NCI-H82 (cell line): ENCODE results near the gene IQCH.
A peak's percentile ranks its signal among the peaks of the same experiment; 100 is the strongest.

Experiments
- DNase-seq: peaks from one replicate; lab custom pipeline; 2025; lab: John Stamatoyannopoulos, UW

Gene IQCH

DNA sequence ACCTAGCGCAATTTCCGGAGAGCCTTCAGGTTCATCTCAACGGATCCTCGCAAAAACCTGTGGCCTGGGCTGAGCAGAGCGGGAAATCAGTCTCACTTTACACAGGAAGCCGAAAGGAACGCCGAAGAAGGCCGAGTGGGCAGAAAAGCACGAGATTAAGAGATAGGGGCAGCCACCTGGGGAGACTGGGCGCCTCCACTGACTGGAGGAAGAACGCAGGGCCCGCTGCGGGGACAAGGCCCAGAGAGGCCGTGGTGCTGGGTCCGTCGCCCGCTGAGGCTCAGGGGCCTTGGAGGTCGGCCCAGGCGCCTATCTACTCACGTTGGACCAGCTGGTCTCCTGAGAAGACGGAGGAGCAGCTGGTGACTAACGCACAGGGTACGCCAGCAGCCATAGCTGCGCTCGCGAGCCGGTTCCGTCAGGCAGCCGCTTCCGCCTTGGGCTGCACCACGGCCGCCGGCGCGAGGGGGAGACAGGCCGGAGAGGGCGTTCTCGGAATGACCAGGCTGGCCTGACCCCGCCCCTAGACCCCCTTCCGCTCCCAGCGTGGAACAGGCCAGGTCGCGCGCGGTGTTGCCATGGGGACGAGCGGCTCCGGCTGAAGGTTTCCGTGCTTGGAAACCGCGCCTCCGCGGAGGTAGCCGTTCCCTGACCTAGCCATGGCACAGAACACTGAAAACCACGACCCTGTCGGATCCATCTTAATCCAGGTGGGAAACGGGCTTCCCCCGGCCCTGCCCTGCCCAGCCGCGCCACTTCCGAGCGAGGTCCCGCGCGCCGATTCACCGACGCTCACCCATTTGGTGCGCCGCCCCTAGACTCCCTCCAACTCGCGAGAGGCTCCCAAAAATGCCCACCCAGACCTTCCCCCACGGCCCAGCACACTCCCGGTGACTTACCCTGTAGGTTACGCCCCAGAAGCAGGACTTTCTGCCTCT is at the start of gene IQCH, which contains the start of gene AAGAB:
TSS of gene IQCH (plus strand) at position 549 of the 938 bp plus-strand sequence. CDS start at position 660, 111 bp downstream.
TSS of gene AAGAB (minus strand) at position 424 of the 938 bp plus-strand sequence. CDS start at position 394, 30 bp downstream.
- peak; percentile 96 for DNase-seq

DNA sequence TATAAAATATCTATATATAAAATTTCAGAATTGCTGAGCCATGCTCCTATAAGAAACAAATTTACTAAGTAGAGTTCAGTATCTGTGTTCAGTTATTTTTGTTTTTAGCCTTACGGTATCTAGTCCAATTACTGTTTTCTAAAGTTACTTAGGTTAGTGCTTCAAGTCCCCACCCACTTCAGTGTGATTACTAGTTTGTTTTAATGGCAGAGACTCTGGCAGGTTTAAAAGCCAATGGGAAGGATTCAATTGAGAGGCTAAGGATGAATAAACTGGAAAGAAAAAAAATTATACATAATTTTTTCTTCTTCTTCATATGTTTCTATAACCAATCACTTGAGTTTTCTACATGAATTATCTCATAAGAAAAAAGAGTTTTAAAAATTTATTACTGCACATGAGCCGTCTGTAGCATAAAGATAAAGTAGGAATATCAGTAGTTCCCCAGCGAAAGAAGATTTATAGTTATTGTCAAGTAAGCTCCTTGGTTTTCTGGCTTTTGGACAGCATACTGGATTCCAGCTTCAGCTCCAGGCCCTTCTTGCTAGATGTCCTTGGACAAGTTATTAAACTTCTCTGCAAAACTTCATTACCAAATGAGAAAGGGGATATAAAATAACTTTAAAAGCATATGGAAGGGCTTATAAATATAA is 46.9 kb upstream of the IQCH start:
- DNase-seq: no peak

DNA sequence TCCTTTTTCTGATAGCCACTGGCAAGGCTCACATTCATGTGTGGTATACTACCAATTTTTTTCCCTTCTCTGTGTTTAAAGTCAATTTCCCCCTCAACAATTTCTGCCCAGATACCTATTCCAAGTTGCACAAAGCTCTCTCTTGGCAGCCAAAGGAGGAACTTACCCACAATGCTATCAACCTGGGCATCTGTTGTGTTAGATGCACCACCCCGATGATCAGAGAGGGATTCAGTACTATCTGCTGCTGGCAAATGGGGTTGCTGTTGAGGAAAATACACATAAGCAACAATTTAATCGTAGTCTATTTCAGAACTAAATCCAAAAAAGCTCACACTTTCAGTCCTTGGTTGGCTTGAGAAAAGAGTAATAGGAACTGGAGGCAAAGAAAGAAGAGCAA is 46.2 kb upstream of the IQCH start:
- no peak for DNase-seq

DNA sequence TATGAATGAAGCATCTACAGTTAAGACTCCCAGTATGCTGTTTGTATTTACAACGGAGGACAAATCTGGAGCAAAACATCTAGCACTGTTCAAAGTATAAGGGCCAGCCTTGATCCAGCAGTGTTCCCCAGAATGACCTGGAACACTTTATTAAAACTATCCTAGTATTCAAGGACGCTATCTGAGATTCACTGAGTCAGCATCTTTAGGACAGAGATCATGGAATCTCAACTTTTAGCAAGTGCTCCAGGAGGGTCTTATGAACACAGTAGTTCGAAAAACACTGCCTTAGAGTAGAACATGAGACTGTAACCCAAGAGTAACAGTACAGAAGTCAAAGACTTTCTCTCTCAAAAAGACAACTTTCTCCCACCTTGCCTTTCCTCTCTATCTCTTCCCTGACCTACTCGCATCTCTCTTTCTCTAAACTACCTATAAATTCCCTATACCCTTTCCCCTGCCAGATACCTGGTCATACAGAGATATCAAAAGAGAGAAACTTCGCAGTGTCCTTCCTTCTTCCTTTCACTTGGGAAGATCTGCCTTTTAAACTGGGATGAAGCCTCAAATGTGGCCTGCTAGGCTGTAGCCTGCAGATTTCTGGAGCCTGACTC is 43.9 kb upstream of the IQCH start:
- no peak for DNase-seq

DNA sequence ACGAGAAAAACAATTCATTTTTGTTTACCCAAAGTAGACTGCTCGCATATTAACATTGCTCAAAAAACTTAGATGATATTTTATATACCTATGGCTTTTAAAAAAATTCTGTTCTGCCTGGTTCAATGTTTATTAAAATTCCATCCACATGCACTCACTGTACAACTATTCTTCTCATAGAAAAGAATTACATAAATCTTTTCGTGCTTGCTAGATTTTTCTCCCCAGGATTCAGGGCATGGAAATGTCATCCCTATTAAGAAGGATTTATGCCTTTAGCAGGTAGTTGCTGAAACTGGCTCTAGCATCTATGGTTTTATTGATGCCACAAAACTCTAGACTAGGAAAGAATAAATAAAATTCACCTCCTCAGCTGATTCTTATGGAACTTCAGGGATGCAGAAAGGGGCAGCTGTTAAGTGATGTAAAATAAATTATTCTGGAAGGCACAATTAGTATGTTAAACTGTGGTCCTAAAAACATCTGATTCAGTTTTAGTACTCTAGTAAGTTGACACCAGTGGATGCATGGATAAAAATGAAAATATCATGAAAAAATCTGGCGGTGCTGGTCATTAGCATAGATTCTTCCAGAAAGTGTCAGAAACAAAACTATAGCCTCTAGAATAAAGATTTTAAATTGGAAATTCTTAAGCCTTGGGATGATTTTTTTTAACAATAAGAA is 41.8 kb upstream of the IQCH start:
- no peak for DNase-seq

DNA sequence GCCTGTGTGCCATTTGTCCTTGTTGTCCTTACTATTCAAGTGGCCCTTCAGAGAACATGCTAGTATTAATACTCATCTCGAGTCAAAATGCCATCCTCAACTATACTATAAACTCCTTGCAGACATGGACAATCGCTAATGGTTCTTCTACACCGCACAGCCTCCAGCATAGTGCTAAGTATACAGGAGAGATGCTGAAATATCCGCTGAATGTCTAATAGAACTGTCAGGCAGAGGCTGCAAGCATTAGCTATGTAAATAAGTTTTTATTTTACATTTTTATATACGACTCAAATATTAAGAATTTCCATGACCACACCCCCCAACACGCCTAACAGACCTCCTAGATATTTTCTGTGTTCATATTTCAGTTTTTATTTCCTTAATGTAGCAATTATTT is 39.5 kb upstream of the IQCH start:
- DNase-seq: no peak

DNA sequence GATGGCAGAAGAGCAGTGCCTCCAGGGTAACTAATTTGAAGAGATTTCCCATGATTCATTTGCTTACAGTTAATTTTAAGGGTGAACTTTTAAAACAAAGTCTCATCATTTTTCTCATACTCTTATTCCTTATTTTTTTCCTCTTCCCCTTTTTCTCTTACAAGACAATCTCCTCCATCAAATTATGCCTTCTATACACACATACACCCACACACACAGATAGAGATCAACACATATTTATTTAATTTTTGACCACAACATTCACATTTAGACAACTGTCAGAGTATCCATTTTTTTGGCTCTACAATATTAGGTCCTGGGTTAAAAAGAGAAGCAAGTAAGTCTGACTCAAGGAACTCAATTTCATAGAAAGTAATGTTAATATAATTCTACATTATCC is 37.7 kb upstream of the IQCH start:
- no peak for DNase-seq

DNA sequence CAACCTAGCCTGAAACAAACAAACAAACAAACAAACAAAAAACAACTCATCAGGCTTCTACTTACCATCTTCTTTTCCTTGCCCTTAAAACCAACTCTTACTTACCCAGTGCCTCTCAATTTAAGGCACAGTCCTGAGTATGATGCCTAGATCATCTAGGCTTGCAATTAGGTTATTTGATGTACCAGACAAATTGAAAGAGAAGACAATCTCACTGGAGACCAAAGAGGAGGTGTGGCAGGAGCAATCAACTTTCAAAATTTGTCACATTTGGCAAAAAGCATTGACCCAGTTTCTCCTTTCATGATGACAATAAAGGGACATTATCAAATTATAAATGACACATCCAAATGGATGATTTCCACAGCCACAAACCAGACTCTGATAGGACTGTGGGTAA is 36.2 kb upstream of the IQCH start:
- no peak for DNase-seq

DNA sequence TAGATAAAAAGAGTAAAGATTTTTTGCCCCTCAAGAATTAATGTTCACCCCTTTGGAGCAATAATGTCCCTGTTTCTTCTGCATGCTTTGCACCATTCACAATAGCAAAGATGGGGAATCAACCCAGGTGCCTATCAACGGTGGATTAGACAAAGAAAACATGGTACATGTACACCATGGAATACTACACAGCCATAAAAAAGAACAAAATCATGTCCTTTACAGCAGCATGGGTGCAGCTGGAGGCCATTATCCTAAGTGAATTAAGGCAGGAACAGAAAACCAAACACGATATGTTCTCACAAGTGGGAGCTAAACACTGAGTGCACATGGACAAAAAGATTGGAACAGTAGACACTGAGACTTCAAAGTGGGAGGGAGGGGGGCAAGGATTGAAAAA is 35.3 kb upstream of the IQCH start:
- no peak for DNase-seq

DNA sequence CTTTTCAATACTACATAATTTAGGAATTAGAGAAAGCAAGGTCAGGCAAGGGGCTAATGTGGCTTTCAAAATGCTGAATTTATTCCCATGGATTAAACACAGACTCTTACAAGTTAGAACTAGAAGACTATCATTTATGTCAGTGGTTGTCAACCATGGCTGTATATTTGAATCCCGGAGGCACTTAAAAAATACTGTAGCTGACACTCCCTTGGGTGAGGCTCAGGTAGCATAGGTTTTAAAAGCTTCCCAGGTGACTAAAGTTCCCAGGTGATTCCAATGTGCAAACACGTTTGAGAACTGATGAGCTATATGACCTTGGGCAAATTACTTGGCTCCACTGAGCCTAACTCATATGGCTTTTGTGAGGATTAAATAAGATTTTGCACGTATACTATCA is 29.7 kb upstream of the IQCH start:
- no peak for DNase-seq

DNA sequence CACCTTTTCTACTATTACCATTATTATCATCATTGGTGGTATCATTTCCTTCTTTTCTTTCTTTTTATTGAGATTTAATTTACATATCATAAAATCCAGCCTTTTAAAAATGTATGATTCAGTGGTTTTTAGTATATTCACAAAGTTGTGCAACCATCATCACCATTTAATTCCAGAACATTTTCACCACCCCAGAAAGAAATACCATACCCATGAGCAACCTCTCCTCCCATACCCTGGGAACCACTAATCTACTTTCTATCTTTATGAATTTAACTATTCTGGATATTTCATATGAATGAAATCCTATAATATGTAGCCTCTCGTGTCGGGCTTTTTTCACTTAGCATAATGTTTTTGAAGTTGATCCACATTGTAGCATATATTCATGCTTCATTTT is 29.2 kb upstream of the IQCH start:
- no peak for DNase-seq

DNA sequence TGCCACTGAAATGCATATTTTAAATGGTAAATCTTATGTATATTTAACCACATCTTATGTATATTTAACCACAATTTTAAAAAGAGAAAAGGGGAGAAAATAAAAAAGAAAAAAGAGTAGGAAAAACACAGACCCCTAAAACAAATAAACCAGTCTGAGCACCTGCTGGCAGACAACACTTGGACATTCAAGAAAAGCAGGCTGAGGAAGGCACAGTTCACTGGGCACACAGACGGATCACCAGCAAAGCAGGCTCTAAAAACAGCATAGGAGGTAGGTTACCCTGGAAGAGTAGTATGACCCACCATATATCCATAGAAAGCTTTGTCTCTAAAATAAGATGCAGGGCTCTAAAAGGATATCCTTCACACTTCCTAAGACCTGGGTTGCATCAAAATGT is 27.2 kb upstream of the IQCH start:
- DNase-seq: no peak

DNA sequence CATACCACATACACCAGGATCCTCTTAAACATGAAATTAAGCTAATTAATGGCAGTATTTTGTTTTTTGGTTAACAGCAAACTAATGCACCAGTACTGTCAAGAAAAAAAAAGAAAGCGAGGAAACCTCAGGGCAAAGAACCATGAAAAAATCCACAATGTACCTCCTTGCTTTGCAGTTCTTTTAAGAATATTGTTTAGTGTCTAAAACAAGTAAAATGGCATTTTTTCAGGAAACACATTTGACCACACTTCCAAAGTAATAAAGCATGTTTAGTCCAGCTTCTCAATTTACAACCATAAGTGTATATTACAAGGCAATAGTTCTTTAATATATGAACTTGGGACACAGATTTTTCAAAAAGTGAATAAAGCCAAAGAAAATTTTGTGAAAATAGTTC is 26.7 kb upstream of the IQCH start:
- DNase-seq: no peak

DNA sequence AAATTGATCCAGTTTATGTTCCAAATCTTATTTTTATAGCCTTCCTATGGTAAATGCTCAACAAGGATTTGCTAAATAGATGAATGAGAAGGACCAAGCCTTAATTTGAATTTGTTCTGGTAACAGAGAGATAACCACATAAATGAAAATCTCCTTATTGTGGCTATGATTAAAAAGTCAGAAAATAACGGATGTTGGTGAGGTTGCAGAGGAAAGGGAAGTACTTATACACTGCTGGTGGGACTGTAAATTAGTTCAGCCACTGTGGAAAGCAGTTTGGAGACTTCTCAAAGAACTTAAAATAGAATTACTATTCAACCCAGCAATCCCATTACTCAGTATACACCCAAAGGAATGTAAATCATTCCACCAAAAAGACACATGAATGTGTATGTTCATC is 26.3 kb upstream of the IQCH start:
- DNase-seq: no peak

DNA sequence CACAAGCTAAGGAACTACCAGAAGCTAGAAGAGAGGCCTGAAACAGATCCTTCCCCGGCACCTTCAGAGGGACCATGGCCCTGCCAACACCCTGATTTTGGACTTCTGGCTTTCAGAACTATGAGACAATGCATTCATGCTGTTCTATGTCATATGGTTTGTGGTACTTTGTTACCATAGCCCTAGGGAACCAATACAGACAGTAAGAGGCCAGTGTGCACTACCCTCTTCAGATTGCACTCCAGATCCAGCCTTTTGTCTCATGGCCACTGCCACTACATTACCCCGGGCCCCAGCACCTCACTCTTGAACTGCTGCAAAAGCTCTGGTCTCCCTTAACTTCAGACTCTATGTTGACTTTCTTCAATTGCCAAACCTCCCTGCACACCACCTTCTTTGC is 24.1 kb upstream of the IQCH start:
- no peak for DNase-seq

DNA sequence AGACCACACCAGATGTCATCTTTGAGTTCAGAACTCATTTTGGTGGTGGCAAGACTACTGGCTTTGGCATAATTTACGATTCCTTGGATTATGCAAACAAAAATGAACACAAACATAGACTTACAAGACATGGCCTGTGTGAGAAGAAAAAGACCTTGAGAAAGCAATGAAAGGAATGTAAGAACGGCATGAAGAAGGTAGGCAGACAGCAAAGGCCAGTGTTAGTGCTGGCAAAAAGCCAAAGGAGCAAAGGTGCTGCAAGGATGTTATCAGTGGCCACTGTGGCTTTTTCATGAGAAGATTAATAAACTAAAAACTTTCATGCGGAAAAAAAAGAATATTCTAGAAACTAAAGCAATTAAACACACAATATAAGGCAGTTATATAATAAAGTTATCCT is 22.0 kb upstream of the IQCH start:
- no peak for DNase-seq

DNA sequence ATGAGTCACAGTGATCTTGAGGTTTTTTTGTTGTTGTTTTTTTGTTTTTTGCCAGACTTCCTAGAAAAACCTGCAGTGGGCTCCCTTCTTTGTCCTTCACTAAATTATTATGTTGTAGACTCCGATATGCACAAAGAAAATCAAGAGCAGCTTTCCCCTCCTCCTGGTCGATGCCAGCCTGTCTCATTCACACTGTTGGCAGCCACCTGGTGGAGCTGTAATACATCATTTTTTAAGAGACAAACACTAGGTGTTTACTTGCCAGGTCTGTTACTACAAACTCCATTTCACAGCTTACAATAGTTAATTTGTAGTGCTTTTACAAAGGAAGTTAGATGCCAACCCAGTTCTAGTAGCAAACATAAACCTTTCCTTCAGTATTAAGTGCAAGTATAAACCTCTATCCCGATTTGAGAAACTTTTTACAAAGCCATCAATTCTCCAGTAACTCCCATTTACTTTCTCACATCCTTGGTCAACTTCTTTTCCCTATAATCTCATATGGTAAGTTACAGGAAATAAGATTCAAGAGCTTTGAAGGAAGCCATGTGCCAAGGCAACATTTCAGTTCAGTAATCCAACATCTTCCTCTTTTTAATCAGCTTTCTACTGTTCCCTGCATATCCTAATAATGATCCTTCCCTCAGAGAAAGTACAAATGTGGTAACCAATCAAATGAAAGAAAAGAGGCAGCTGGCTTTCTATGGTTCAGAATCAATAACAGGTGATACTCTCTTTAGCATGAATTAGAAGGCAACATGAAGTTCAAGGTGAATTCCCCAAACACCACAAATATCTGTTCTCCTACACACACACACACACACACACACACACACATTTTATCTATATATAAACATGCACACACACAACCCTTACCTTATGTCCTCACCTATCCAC is 14.1 kb upstream of the IQCH start:
- DNase-seq: peak; percentile 24

DNA sequence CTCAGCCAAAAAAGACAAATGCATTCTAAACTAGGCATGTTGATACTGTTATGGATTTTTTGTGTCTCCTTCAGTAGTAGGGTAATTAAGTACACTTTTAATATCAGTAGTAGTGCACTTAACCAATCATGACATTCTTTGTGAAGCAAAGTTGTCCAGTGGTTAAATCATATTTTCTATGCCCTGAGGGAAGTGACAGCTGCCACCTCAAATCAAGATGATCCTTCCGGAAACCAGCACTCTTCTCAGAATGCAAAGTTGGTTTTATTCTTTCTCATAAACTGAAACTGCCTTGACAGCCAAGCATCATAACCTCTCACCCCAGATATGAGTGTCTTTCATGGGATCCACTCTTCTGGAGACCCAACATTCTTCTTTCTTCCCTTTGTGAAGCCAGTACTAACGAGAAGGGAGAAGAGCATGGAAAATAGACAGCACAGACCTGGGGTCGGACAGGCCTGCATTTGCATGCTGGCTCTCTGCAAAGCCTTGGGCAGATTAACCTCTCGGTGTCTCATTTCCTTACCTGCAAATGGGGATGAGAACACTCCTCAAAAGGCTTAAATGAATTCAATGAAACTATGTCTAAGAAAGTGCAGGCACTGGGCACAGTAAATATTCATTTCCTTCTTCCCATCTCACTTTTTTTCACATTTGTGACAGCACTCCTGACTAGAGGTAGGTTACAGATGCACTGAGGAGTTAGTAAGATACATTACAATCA is 13.3 kb upstream of the IQCH start:
- DNase-seq: no peak

DNA sequence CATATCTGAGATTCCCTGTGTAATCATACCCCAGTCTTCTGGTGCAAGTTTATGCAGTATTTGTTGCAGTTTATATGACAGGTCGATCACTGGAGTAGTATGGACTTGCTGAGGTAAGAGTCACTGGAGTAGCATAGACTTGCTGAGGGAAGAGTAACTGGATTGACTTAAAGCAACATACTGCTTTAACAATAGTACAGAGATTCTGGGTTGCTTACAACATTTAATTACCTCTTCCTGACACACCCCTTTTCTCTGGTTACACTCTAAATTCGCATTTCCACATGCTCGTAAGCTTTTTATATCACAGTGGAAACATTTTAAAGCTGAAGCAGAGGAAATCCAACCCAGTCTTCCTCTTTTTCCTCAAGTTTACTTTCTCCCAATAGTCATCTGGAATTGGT is 11.9 kb upstream of the IQCH start:
- no peak for DNase-seq

DNA sequence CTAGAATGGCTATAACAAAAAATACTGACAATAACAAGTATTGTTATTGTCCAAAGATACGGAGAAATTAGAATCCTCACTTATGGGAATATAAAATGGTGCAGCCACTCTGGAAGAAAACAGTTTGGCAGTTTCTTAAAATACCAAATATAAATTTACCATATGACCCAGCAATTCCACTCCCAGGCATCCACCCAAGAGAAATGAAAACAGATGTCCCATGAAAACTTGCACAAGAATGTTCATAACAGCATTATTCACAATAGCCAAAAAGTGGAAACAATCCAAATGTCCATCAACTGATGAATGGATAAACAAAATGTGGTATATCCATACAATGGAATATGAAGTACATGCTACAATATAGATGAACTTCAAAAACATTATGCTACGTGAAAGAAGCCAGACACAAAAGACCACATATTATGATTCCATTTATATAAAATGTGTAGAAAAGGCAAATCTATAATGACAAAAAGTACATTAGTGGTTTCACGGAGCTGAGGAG is 9.6 kb upstream of the IQCH start:
- DNase-seq: no peak
